Tibial nerve (tissue), 4 donors: ENCODE results near the gene PICK1.

Source experiments
- CTCF ChIP-seq, 5 experiments: fragments of 200-600 bp in 3 of 5; fragments of 450-650 bp in 2 of 5; sonication (generic) in 3 of 5; IDR thresholded peaks; one replicate each; pipeline ENCODE4 v1.5.1; 2016 to 2019; ENCODE audit warnings: antibody characterized with exemption in 5 of 5, mild to moderate bottlenecking in 3 of 5, moderate library complexity in 2 of 5
- EP300 ChIP-seq, 2 donors: sonication (generic); formaldehyde crosslinking; IDR thresholded peaks; one replicate each; pipeline ENCODE4 v1.6.1; 2017; ENCODE audit warnings: antibody characterized with exemption in 2 of 2, mild to moderate bottlenecking in 1 of 2
- POLR2A ChIP-seq, 2 donors: fragments of 450-650 bp; IDR thresholded peaks; one replicate each; pipeline ENCODE4 v1.6.1; 2017; ENCODE audit warnings: antibody characterized with exemption in 2 of 2, mild to moderate bottlenecking in 2 of 2, moderate library complexity in 2 of 2

DNA sequence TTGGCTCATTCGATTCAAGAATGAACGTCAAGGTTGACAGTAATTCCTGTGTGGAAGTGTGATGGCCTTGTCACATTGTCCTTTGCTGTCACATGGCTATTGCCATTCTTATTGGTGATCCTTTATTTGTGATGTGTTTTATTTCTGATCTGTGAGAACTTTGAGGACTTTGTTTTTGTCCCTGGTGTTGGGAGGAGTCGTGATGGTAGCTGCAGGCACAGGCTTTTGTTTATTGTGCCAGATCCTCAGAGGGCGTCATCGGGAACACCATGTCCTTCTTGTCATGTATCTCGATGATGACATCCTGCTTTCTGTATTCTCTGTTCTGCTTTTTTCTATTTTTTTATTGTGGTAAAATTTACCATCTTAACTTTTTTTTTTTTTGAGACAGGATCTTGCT lies 5.6 kb downstream of the PICK1 start:
- TF ChIP-seq CTCF (IDR thresholded peaks at IDR 0.05) (no peak), POLR2A (IDR thresholded peaks at IDR 0.05) (peak in 1 of 2 donors; percentile 34), EP300 (IDR thresholded peaks at IDR 0.05) (peak; percentile 95 to 97)
